Measurements from ENCODE around the gene SPA17. TPM values are rescaled to one million over a fixed set of nuclear protein-coding genes. Genes with fewer than 3 reads are reported as not detected.

SPA17 gene
- total and polyA plus RNA-seq, 2 of the 4 experiments (the other 2 are of a cell fraction): 9.9 to 10.6 TPM

GRCh38 chr11:124643042-124643604 lies 30.6 kb upstream of the SPA17 start:
- H2AFZ ChIP-seq (replicated peaks; ENCODE audit: low read length, poor library complexity): no peak overlapping the region
- no peak overlapping the region; the same call in 1 of the 2 replicates for H3K14ac ChIP-seq (replicated peaks; ENCODE audit: low read depth, low read length)
- WGBS, 2 experiments (ENCODE audit: extremely low coverage in 2 of 2, insufficient read length in 1 of 2): 100% methylated on average over 1 of the region's 10 CpGs; no CpG with 5 or more reads in 1 of the 2 experiments
- H2BK20ac ChIP-seq (ENCODE audit: low read depth, low read length): 0 out of 2 replicates have a peak overlapping the region, but pooled peaks have one; percentile 35
- in situ Hi-C loops (cut with MboI; ENCODE audit: low sequenced_read_pairs): loop anchor here (10.0 to 25.0 kb wide), 2 partner anchors 192 to 944 kb away; partner anchors contain the start of gene STT3A
- no peaks in the 10 kb centered on the region for H3K9me3 ChIP-seq (ENCODE audit: control insufficient read depth, insufficient read depth, low read length)
- H3K56ac ChIP-seq (ENCODE audit: extremely low read depth, insufficient read depth, low read length): no peak overlapping the region
- H3K4me1 ChIP-seq (ENCODE audit: control insufficient read depth, insufficient read depth, low read length): peaks cover 6% of the 10 kb centered on the region
- no peaks in the 10 kb centered on the region for H3K79me1 ChIP-seq (ENCODE audit: low read depth in 1 of 2, low read length in 2 of 2)
- 0 out of 2 replicates have a peak overlapping the region, but pooled peaks have one; percentile 35 for H2BK120ac ChIP-seq (ENCODE audit: low read depth, low read length)
- POLR2A ChIA-PET (ENCODE audit: unreplicated experiment): no interaction called here
- H3K27me3 ChIP-seq (ENCODE audit: control insufficient read depth, insufficient read depth, low read length): no peaks in the 10 kb centered on the region
- no peak overlapping the region for H3K23ac ChIP-seq (ENCODE audit: low read depth, low read length)
- H2BK5ac ChIP-seq (ENCODE audit: low read depth, low read length, poor library complexity, severe bottlenecking): peak overlapping the region; percentile 41
- intact Hi-C loops (cut with micrococcal nuclease): loop anchor here (5.0 kb wide), 1 partner anchor 309 kb away; the partner anchor contains the start of gene CCDC15
- H3K36me3 ChIP-seq (ENCODE audit: control insufficient read depth, insufficient read depth, low read length): peaks cover 5% of the 10 kb centered on the region; the same call in 1 of the 2 replicates
- no TSS peak for BruUV-seq (replicated peaks)
- DNase-seq (no peak), ATAC-seq (ENCODE audit: low read depth) (no peak)
- CTCF ChIA-PET: interaction anchor here (0.9 to 2.6 kb wide), 4 partner anchors 9 to 229 kb away, joined by 3 to 10 read pairs (median 6); no protein-coding TSS in a partner anchor
- TF ChIP-seq, protein P1, sequence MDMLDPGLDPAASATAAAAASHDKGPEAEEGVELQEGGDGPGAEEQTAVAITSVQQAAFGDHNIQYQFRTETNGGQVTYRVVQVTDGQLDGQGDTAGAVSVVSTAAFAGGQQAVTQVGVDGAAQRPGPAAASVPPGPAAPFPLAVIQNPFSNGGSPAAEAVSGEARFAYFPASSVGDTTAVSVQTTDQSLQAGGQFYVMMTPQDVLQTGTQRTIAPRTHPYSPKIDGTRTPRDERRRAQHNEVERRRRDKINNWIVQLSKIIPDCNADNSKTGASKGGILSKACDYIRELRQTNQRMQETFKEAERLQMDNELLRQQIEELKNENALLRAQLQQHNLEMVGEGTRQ (IDR thresholded peaks at IDR 0.05; ENCODE audit: low read depth, low read length): no peak
- TF ChIP-seq RCOR1 (IDR thresholded peaks at IDR 0.05; ENCODE audit: insufficient replicate concordance, low read length) (no peak), MAZ (IDR thresholded peaks at IDR 0.05; ENCODE audit: borderline replicate concordance, low read depth, low read length) (no peak), SMC3 (IDR thresholded peaks at IDR 0.05; ENCODE audit: low read depth, low read length) (no peak), RFX5 (IDR thresholded peaks at IDR 0.05; ENCODE audit: low read depth, low read length) (no peak), BHLHE40 (IDR thresholded peaks at IDR 0.05; ENCODE audit: low read depth, low read length) (no peak), MAFK (IDR thresholded peaks at IDR 0.05; ENCODE audit: low read depth, low read length) (no peak)
- TF ChIP-seq, protein P2, sequence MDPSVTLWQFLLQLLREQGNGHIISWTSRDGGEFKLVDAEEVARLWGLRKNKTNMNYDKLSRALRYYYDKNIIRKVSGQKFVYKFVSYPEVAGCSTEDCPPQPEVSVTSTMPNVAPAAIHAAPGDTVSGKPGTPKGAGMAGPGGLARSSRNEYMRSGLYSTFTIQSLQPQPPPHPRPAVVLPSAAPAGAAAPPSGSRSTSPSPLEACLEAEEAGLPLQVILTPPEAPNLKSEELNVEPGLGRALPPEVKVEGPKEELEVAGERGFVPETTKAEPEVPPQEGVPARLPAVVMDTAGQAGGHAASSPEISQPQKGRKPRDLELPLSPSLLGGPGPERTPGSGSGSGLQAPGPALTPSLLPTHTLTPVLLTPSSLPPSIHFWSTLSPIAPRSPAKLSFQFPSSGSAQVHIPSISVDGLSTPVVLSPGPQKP (IDR thresholded peaks at IDR 0.05; ENCODE audit: borderline replicate concordance, low read depth, low read length): no peak
- TF ChIP-seq, protein P3, sequence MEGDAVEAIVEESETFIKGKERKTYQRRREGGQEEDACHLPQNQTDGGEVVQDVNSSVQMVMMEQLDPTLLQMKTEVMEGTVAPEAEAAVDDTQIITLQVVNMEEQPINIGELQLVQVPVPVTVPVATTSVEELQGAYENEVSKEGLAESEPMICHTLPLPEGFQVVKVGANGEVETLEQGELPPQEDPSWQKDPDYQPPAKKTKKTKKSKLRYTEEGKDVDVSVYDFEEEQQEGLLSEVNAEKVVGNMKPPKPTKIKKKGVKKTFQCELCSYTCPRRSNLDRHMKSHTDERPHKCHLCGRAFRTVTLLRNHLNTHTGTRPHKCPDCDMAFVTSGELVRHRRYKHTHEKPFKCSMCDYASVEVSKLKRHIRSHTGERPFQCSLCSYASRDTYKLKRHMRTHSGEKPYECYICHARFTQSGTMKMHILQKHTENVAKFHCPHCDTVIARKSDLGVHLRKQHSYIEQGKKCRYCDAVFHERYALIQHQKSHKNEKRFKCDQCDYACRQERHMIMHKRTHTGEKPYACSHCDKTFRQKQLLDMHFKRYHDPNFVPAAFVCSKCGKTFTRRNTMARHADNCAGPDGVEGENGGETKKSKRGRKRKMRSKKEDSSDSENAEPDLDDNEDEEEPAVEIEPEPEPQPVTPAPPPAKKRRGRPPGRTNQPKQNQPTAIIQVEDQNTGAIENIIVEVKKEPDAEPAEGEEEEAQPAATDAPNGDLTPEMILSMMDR (conservative IDR thresholded peaks at IDR 0.05; ENCODE audit: low read depth, low read length): no peak
- no peak overlapping the region for H2AK9ac ChIP-seq (replicated peaks; ENCODE audit: low read depth, low read length, poor library complexity)
- dilution Hi-C loops (cut with HindIII; ENCODE audit: low sequenced_read_pairs, unreplicated experiment): no loop called here
- H4K91ac ChIP-seq (ENCODE audit: insufficient read depth, low read depth, low read length): no peak overlapping the region
- 0 out of 2 replicates have a peak overlapping the region, but pooled peaks have one; percentile 15 for H4K5ac ChIP-seq (ENCODE audit: low read depth, low read length)
- H3K9ac ChIP-seq (ENCODE audit: low read depth, low read length): no peak overlapping the region; the same call in 1 of the 2 replicates
- H3K27ac ChIP-seq (ENCODE audit: insufficient read depth, low read length): peak overlapping the region; percentile 27; the same call in 1 of the 2 replicates
- H3K9me1 ChIP-seq (ENCODE audit: insufficient read depth, low read length): peaks cover 6% of the 10 kb centered on the region; the same call in 1 of the 2 replicates
- H4K8ac ChIP-seq (ENCODE audit: low read depth in 2 of 2, low read length in 2 of 2): no peak overlapping the region
- no peak overlapping the region for H2BK15ac ChIP-seq (ENCODE audit: low read depth, low read length)
- peak overlapping the region; percentile 47; the same call in 1 of the 2 replicates for H2AK5ac ChIP-seq (ENCODE audit: low read depth, low read length)
- no peak overlapping the region for H3K4me3 ChIP-seq (ENCODE audit: insufficient read depth, low read depth, low read length)
- H3K18ac ChIP-seq (ENCODE audit: low read depth, low read length): no peak overlapping the region
- peak overlapping the region; percentile 67 for H3K4me2 ChIP-seq (ENCODE audit: low read depth, low read length)
- peak overlapping the region; percentile 40; the same call in 1 of the 2 replicates for H3K4ac ChIP-seq (ENCODE audit: low read depth, low read length)
- no peaks in the 10 kb centered on the region; the same call in 1 of the 2 replicates for H4K20me1 ChIP-seq (ENCODE audit: insufficient read depth, low read length)
